Pancreas (tissue), 10 donors: ENCODE measurements around the gene PRSS1. TPM values are rescaled to one million over a fixed set of nuclear protein-coding genes. Genes with fewer than 3 reads are reported as not detected.
A peak's percentile ranks its signal among the peaks of the same experiment; 100 is the strongest.

ENCODE experiments used
- ATAC-seq, 4 donors: fragments of 200-7000 bp; cut with Tn5 transposase; one replicate each; pipeline versions ENCODE4 v1.8.0 to v1.9.1; 2020; ENCODE audit warnings: mild to moderate bottlenecking in 4 of 4, moderate library complexity in 4 of 4
- DNase-seq, 6 donors: peaks; one replicate each; pipeline ENCODE4 v3.0.0-alpha.2; 2020
- FAIRE-seq: peaks from 2 replicates; lab custom pipeline; 2012; peaks lifted over from hg19 to GRCh38; lab: Jason Lieb, UNC
- H3K27ac ChIP-seq, 4 donors: fragments of 200-600 bp; sonication (generic); 1 replicate in 3 of 4; 2 replicates in 1 of 4; pipeline versions ENCODE4 v1.5.0 to v1.8.0; 2020
- H3K27me3 ChIP-seq, 4 donors: fragments of 200-600 bp; one replicate each; pipeline ENCODE4 v1.8.0; 2021
- H3K36me3 ChIP-seq, 3 donors: fragments of 200-600 bp; sonication (generic) in 1 of 3; one replicate each; pipeline versions ENCODE4 v1.5.0 to v1.8.0; 2020 to 2021
- H3K4me1 ChIP-seq, 3 donors: fragments of 200-600 bp; one replicate each; pipeline ENCODE4 v1.8.0; 2021
- H3K4me3 ChIP-seq, 4 donors: fragments of 200-600 bp; sonication (generic) in 2 of 4; one replicate each; pipeline versions ENCODE4 v1.5.0 to v1.8.0; 2020 to 2021
- H3K9me3 ChIP-seq, 4 donors: fragments of 200-600 bp; one replicate each; pipeline ENCODE4 v1.8.0; 2021
- WGBS, 2 donors: extraction: QIAGEN DNeasy Blood & Tissue Kit; methylation state at CpG; one replicate each; pipeline ENCODE4 v1.1.7; 2013; 5-methylcytosine and 5-hydroxymethylcytosine counted together
- intact Hi-C, 3 donors: fragments of 100-400 bp; cut with DNase I; formaldehyde crosslinking; loops; one replicate each; pipeline versions ENCODE4 v1.11.1 to v1.14.2; 2022
- polyA plus RNA-seq, 2 donors: library from polyadenylated mRNA; stranded (reverse); fragments of 200-250 nt; gene quantifications; one replicate each; pipeline ENCODE4 v1.2.3, GENCODE V29; 2013
- total RNA-seq, 6 donors: library from RNA; stranded (reverse); fragmentation: NEBNext Ultra II Directional in 4 of 6; extraction: Animal tissue kit (Norgen Biotek cat#: 25700) in 4 of 6; gene quantifications; one replicate each; pipeline versions ENCODE4 v1.2.1 to v1.2.4, GENCODE V29; 2021 to 2023
- TF ChIP-seq, protein P1 (sequence below), 4 donors: fragments of 200-600 bp; sonication (generic) in 3 of 4; IDR thresholded peaks; one replicate each; pipeline versions ENCODE4 v1.5.0 to v1.8.0; 2021; ENCODE audit warnings: antibody characterized with exemption in 4 of 4
- donor health status: healthy with polysubstance abuse.
- donor health status: DM: no; HTN: no; CAD: no; lungs with moderate emphysema.
- donor health status: DM: no; HTN: no; CAD: no.
- donor health status: control.
- donor health status: control.
- donor health status: Bipolar disorder and iron deficiency.
- donor health status: DM: yes; HTN: yes; CAD: no.
- donor health status: DM: no; HTN: no; CAD: no.
- donor health status: DM: no; HTN: no; CAD: no.
- donor health status: DM: yes; HTN: yes; CAD: no.

The PRSS1 gene
- total and polyA plus RNA-seq, 8 donors: 22,582 to 66,172 (median 41,529) TPM

DNA sequence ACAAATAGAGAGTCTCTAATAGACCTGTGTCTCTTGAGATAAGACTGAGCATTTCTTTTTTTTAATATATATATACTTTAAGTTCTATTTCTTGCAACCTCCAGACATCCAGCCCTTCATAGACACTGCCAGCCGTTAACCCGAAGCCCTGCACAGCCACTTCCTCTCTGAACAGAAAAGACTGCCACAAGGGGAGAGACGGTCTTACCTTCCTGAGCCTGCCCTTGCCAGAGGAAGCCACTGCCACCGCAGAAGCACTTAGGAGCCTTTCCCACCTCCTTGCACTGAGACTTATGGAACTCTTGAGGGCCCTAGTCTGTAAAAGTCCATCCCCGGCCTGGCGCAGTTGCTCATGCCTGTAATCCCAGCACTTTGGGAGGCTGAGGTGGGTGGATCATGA is 31.8 kb upstream of the PRSS1 start:
- Histone ChIP-seq H3K4me3 (no peak overlapping the region), H3K27ac (no peak overlapping the region), H3K4me1 (peaks cover 0 to 22% (median 11%) of the 10 kb centered on the region in 3 donors), H3K36me3 (no peaks in the 10 kb centered on the region), H3K9me3 (no peaks in the 10 kb centered on the region), H3K27me3 (no peaks in the 10 kb centered on the region)
- ATAC-seq: no peak
- TF ChIP-seq, protein P1, sequence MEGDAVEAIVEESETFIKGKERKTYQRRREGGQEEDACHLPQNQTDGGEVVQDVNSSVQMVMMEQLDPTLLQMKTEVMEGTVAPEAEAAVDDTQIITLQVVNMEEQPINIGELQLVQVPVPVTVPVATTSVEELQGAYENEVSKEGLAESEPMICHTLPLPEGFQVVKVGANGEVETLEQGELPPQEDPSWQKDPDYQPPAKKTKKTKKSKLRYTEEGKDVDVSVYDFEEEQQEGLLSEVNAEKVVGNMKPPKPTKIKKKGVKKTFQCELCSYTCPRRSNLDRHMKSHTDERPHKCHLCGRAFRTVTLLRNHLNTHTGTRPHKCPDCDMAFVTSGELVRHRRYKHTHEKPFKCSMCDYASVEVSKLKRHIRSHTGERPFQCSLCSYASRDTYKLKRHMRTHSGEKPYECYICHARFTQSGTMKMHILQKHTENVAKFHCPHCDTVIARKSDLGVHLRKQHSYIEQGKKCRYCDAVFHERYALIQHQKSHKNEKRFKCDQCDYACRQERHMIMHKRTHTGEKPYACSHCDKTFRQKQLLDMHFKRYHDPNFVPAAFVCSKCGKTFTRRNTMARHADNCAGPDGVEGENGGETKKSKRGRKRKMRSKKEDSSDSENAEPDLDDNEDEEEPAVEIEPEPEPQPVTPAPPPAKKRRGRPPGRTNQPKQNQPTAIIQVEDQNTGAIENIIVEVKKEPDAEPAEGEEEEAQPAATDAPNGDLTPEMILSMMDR (IDR thresholded peaks at IDR 0.05): no peak
- DNase-seq: no peak
- 90 to 94% methylated on average over 6 of the region's 6 CpGs for WGBS, 2 donors
- intact Hi-C loops: no loop called here
- FAIRE-seq: no peak

DNA sequence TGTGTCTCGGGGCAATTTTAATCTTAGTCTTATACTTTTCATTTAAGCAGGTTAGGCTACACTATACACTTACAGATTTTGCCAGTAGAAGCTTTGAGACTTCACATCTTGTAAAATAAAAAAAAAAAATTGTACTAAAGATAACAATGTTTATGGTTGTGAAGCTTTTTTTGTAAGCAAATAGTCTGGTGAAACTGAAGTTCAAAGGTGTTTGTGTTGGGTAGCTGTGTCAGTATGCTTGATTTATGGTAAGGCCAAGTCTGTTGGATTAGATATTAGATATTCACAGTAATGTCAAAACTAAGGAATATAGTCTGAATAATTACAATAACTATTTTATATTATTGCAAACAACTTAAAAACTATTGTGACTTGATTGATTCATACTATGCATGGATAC is 31.0 kb upstream of the PRSS1 start:
- FAIRE-seq (no peak), ATAC-seq (peak; percentile 27 to 76 (median 66)), DNase-seq (no peak)
- Histone ChIP-seq H3K4me3 (no peak overlapping the region), H3K9me3 (no peaks in the 10 kb centered on the region), H3K4me1 (peaks cover 0 to 19% (median 11%) of the 10 kb centered on the region in 3 donors), H3K36me3 (no peaks in the 10 kb centered on the region), H3K27me3 (no peaks in the 10 kb centered on the region), H3K27ac (peak overlapping the region in 2 of 4 donors; percentile 1 to 28)
- WGBS, 2 donors: 25 to 26% methylated on average over 1 of the region's 1 CpG
- TF ChIP-seq, protein P1 (IDR thresholded peaks at IDR 0.05): no peak
- intact Hi-C loops: no loop called here

DNA sequence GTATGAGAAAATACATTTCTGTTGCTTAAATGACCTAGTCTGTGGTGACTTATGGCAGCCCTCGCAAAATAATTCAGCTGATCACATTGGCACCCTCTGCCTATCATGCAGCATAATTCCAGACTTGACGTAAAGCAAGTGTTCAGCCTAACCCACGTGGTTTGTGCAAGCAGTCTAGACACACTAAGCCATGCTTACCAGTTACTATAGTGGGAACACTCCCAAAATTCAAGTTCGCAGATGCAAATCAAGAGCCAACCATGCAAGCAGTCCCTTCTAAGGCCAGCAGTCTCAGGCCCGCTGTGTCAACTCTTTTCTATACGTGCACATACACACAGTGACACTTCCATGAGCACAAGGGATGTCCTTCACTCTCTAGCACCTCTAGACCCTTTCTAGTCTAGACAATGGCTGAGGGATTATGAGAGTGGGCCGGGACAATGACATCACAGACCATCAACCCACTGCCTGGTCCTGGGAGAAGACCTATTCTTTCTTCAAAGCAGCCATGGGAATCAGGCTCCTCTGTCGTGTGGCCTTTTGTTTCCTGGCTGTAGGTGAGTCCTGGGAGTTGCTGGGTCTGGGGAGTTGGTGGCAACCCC is 29.0 kb upstream of the PRSS1 start:
- H3K36me3 ChIP-seq: no peaks in the 10 kb centered on the region
- no peak overlapping the region for H3K4me3 ChIP-seq
- no peak for FAIRE-seq
- no peaks in the 10 kb centered on the region for H3K9me3 ChIP-seq
- TF ChIP-seq, protein P1 (IDR thresholded peaks at IDR 0.05): no peak
- H3K4me1 ChIP-seq: peaks cover 0 to 11% (median 11%) of the 10 kb centered on the region in 3 donors
- 91 to 93% methylated on average over 8 of the region's 8 CpGs for WGBS, 2 donors
- no peak for DNase-seq
- no peak for ATAC-seq
- H3K27ac ChIP-seq: no peak overlapping the region
- no peaks in the 10 kb centered on the region for H3K27me3 ChIP-seq
- intact Hi-C loops: no loop called here

DNA sequence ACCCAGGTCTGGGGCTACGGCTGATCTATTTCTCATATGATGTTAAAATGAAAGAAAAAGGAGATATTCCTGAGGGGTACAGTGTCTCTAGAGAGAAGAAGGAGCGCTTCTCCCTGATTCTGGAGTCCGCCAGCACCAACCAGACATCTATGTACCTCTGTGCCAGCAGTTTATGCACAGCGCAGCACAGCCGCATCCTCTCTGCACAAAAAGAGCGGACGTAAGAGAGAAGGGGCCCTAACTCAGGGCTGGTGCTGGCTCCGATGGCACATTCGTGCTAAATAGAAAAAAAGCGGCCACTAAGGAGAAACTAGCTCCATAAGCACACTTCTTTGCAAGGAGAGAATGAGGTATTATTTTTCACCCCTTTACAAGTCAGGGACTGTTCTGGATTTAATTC is 28.3 kb upstream of the PRSS1 start:
- Histone ChIP-seq H3K4me3 (no peak overlapping the region), H3K27me3 (no peaks in the 10 kb centered on the region), H3K4me1 (peaks cover 0 to 11% (median 11%) of the 10 kb centered on the region in 3 donors), H3K36me3 (no peaks in the 10 kb centered on the region), H3K9me3 (no peaks in the 10 kb centered on the region), H3K27ac (no peak overlapping the region)
- 86 to 97% methylated on average over 10 of the region's 10 CpGs for WGBS, 2 donors
- intact Hi-C loops: no loop called here
- ATAC-seq (no peak), FAIRE-seq (no peak), DNase-seq (no peak)
- TF ChIP-seq, protein P1 (IDR thresholded peaks at IDR 0.05): no peak

DNA sequence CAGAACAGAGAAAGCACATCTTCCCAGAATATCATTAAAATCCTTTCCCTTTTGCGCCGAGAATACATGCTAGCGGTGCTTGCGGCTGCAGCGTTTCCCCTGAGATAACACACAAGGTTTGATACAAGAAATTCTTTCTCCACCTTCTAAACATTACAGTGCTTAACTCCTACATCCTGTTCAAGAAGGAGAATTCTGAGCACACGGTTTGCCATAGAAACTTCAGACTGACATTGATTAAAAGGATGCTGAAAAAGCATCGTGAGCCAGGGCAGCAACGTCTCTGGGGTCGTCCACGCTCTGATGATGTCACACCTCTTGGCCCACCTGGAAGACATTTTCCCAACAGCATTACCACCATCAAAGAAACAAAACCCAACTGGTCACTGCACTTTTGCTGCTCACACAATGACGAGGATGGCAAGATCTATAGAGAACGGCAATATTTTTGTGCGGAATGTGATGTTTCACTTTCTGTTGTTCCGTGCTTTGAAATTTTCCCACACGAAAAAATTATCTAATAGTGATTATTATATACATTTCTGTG is 27.0 kb upstream of the PRSS1 start:
- intact Hi-C loops: no loop called here
- H3K36me3 ChIP-seq: no peaks in the 10 kb centered on the region
- TF ChIP-seq, protein P1 (IDR thresholded peaks at IDR 0.05): no peak
- no peaks in the 10 kb centered on the region for H3K27me3 ChIP-seq
- no peak overlapping the region for H3K4me3 ChIP-seq
- WGBS, 2 donors: 82% methylated on average over 15 of the region's 15 CpGs
- DNase-seq: no peak
- no peak for FAIRE-seq
- peaks cover 0 to 11% (median 11%) of the 10 kb centered on the region in 3 donors for H3K4me1 ChIP-seq
- no peak for ATAC-seq
- no peaks in the 10 kb centered on the region for H3K9me3 ChIP-seq
- no peak overlapping the region for H3K27ac ChIP-seq
